GM21576 (cell line): ENCODE measurements around the gene LHX3.
"Not testable (repeated sequence)": the region's sequence is repeated elsewhere in the genome, so short reads cannot be mapped to it uniquely, and the experiment has no call there.

ENCODE experiments used
- ATAC-seq: cut with Tn5 transposase; IDR thresholded peaks from one replicate; pipeline ENCODE4 v1.9.1; 2021; ENCODE audit warnings: mild to moderate bottlenecking, moderate library complexity; ENCODE audit not compliant: unreplicated experiment

The LHX3 gene

GRCh38 chr9:136157477-136158265 is 47.3 kb downstream of the LHX3 start:
- ATAC-seq = no peak

- ATAC-seq = no peak
Measured at GRCh38 chr9:136156209-136157120, 48.5 kb downstream of the LHX3 start.

GRCh38 chr9:136155576-136155975 is 49.4 kb downstream of the LHX3 start:
- no peak for ATAC-seq

- ATAC-seq = no peak
Measured at GRCh38 chr9:136154943-136155342, 50.0 kb downstream of the LHX3 start.

- ATAC-seq = no peak
Measured at GRCh38 chr9:136153381-136154065, 51.4 kb downstream of the LHX3 start.

- ATAC-seq = no peak
Measured at GRCh38 chr9:136152931-136153330, 52.0 kb downstream of the LHX3 start.

- no peak for ATAC-seq
Measured at GRCh38 chr9:136152543-136152866, 52.4 kb downstream of the LHX3 start.

GRCh38 chr9:136151848-136152542 is 52.9 kb downstream of the LHX3 start:
- ATAC-seq = no peak

GRCh38 chr9:136151214-136151804 is 53.6 kb downstream of the LHX3 start:
- no peak for ATAC-seq

- ATAC-seq = not testable (repeated sequence)
Measured at GRCh38 chr9:136150664-136151213, 54.2 kb downstream of the LHX3 start.

- no peak for ATAC-seq
Measured at GRCh38 chr9:136149853-136150252, 55.1 kb downstream of the LHX3 start.

- ATAC-seq = no peak
Measured at GRCh38 chr9:136149337-136149736, 55.6 kb downstream of the LHX3 start.

- ATAC-seq = no peak
Measured at GRCh38 chr9:136148766-136149165, 56.2 kb downstream of the LHX3 start.

- no peak for ATAC-seq
Measured at GRCh38 chr9:136147890-136148714, 56.8 kb downstream of the LHX3 start.

GRCh38 chr9:136147038-136147889 is 57.7 kb downstream of the LHX3 start:
- no peak for ATAC-seq
